PC-3 (cell line): Measurements from ENCODE around the gene ZNF668. TPM values are rescaled to one million over a fixed set of nuclear protein-coding genes. Genes with fewer than 3 reads are reported as not detected.

Source experiments
- ATAC-seq: fragments of 200-7000 bp; cut with Tn5 transposase; 2 replicates; pipeline ENCODE4 v1.9.1; 2020; ENCODE audit warnings: mild to moderate bottlenecking, moderate library complexity
- BruUV-seq: library from RNA; stranded (reverse); fragments of 400-500 nt; replicated peaks from 2 replicates; lab custom pipeline; 2021; lab: Mats Ljungman, UMichigan
- CTCF ChIA-PET: fragments of 300-600 bp; sonication (Branson Sonifier 250); formaldehyde crosslinking; loops from one replicate; lab custom pipeline; 2022; ENCODE audit warnings: antibody characterized with exemption; lab: Charles Lee
- POLR2A ChIA-PET: fragments of 300-600 bp; sonication (Branson Sonifier 250); formaldehyde crosslinking; loops from one replicate; lab custom pipeline; 2022; ENCODE audit warnings: antibody characterized with exemption; ENCODE audit not compliant: unreplicated experiment; lab: Charles Lee
- DNase-seq: peaks from one replicate; pipeline ENCODE4 v3.0.0-alpha.2; 2015
- H2AFZ ChIP-seq: fragments of 300-600 bp; sonication (generic); 2 replicates; pipeline ENCODE4 v1.6.0; 2016; ENCODE audit warnings: antibody characterized with exemption, low read length
- H3F3A ChIP-seq: fragments of 300-600 bp; sonication (generic); one replicate; pipeline ENCODE4 v1.6.0; 2017; ENCODE audit warnings: antibody characterized with exemption, low read length, control low read depth, mild to moderate bottlenecking; ENCODE audit not compliant: unreplicated experiment
- H3K27ac ChIP-seq: fragments of 300-600 bp; sonication (generic); 2 replicates; pipeline ENCODE4 v1.5.1; 2016; ENCODE audit warnings: mild to moderate bottlenecking, low read length
- H3K27me3 ChIP-seq: fragments of 300-600 bp; sonication (generic); 2 replicates; pipeline ENCODE4 v1.6.1; 2016; ENCODE audit warnings: low read length, mixed read lengths
- H3K36me3 ChIP-seq: fragments of 300-600 bp; sonication (generic); 2 replicates; pipeline ENCODE4 v1.6.1; 2016; ENCODE audit warnings: low read depth, mixed run types, low read length, mixed read lengths
- H3K4me1 ChIP-seq: fragments of 300-600 bp; sonication (generic); 2 replicates; pipeline ENCODE4 v1.5.1; 2016; ENCODE audit warnings: low read length; ENCODE audit not compliant: insufficient read depth
- H3K4me2 ChIP-seq: fragments of 300-600 bp; sonication (generic); 2 replicates; pipeline ENCODE4 v1.6.0; 2016; ENCODE audit warnings: low read length
- H3K4me3 ChIP-seq: fragments of 300-600 bp; sonication (generic); 2 replicates; pipeline ENCODE4 v1.5.1; 2016; ENCODE audit warnings: mild to moderate bottlenecking, low read length, mixed read lengths
- H3K79me2 ChIP-seq: fragments of 300-600 bp; sonication (generic); 2 replicates; pipeline ENCODE4 v1.6.1; 2017; ENCODE audit warnings: low read length, mixed read lengths
- H3K9ac ChIP-seq: fragments of 300-600 bp; sonication (generic); 2 replicates; pipeline ENCODE4 v1.6.0; 2016; ENCODE audit warnings: mild to moderate bottlenecking, low read length
- H3K9me2 ChIP-seq: fragments of 300-600 bp; sonication (generic); replicated peaks from 2 replicates; pipeline ENCODE4 v1.6.1; 2016; ENCODE audit warnings: mixed run types, low read length, mixed read lengths
- H3K9me3 ChIP-seq: fragments of 300-600 bp; sonication (generic); 2 replicates; pipeline ENCODE4 v1.6.1; 2016; ENCODE audit warnings: low read length, mixed read lengths
- H4K20me1 ChIP-seq: fragments of 300-600 bp; sonication (generic); 2 replicates; pipeline ENCODE4 v1.6.1; 2016; ENCODE audit warnings: low read length, mixed read lengths
- EZH2 ChIP-seq: fragments of 300-600 bp; sonication (generic); IDR thresholded peaks from one replicate; pipeline ENCODE4 v1.6.1; 2017; ENCODE audit warnings: antibody characterized with exemption, mild to moderate bottlenecking, low read length; ENCODE audit not compliant: unreplicated experiment
- EZH2phosphoT487 ChIP-seq: fragments of 300-600 bp; sonication (generic); IDR thresholded peaks from 2 replicates; pipeline ENCODE4 v1.6.1; 2018; ENCODE audit warnings: mild to moderate bottlenecking, antibody characterized with exemption, low read length, borderline replicate concordance
- intact Hi-C: fragments of 100-400 bp; cut with micrococcal nuclease; formaldehyde crosslinking; loops from 2 replicates; pipeline ENCODE4 v1.9.0; 2023
- total RNA-seq: library from RNA; depleted of rRNA; stranded (reverse); fragments of >200 nt; gene quantifications from 2 replicates; pipeline ENCODE4 v1.2.3, GENCODE V29; 2014
- TF ChIP-seq, protein P1 (sequence below): fragments of 300-600 bp; sonication (generic); conservative IDR thresholded peaks from 2 replicates; pipeline ENCODE4 v1.5.1; 2017; ENCODE audit warnings: antibody characterized with exemption, low read depth, mild to moderate bottlenecking, low read length

Gene ZNF668
- total RNA-seq, 1 experiment from 2014 or later = 15.6 TPM

DNA sequence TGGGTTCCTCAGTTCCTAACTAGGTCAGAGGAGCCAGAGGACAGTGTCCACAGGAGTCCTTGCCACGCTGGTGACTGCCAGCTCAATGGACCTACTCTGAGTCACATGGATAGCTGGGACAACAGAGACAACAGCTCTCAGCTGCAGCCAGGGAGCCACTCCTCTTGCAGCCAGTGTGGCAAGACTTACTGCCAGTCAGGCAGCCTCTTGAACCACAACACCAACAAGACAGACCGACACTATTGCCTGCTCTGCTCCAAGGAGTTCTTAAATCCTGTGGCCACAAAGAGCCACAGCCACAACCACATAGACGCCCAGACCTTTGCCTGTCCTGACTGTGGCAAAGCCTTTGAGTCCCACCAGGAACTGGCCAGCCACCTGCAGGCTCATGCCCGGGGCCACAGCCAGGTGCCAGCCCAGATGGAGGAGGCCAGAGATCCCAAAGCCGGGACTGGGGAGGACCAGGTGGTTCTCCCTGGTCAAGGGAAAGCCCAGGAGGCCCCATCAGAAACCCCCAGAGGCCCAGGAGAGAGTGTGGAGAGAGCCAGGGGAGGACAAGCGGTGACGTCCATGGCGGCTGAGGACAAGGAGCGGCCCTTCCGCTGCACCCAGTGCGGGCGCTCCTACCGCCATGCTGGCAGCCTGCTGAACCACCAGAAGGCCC lies 6.8 kb upstream of the ZNF668 start:
- Histone ChIP-seq H3K4me1 (no peaks in the 10 kb centered on the region), H3K9me2 (no peaks in the 10 kb centered on the region), H3K36me3 (peaks cover 10% of the 10 kb centered on the region), H3K4me3 (no peak overlapping the region), H2AFZ (no peak overlapping the region), H3K9me3 (no peaks in the 10 kb centered on the region), H3K27me3 (no peaks in the 10 kb centered on the region), H3K4me2 (no peak overlapping the region), H3F3A (no peaks in the 10 kb centered on the region), H3K79me2 (peaks cover 10% of the 10 kb centered on the region), H3K27ac (no peak overlapping the region), H4K20me1 (no peaks in the 10 kb centered on the region), H3K9ac (no peak overlapping the region)
- ChIA-PET CTCF (no interaction called here), POLR2A (no interaction called here)
- no peak for DNase-seq
- TF ChIP-seq, protein P1, sequence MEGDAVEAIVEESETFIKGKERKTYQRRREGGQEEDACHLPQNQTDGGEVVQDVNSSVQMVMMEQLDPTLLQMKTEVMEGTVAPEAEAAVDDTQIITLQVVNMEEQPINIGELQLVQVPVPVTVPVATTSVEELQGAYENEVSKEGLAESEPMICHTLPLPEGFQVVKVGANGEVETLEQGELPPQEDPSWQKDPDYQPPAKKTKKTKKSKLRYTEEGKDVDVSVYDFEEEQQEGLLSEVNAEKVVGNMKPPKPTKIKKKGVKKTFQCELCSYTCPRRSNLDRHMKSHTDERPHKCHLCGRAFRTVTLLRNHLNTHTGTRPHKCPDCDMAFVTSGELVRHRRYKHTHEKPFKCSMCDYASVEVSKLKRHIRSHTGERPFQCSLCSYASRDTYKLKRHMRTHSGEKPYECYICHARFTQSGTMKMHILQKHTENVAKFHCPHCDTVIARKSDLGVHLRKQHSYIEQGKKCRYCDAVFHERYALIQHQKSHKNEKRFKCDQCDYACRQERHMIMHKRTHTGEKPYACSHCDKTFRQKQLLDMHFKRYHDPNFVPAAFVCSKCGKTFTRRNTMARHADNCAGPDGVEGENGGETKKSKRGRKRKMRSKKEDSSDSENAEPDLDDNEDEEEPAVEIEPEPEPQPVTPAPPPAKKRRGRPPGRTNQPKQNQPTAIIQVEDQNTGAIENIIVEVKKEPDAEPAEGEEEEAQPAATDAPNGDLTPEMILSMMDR = no peak
- TF ChIP-seq EZH2phosphoT487 (no peak), EZH2 (no peak)
- ATAC-seq = no peak
- intact Hi-C loops = no loop called here
- no TSS peak for BruUV-seq

GRCh38 chr16:31080035-31080629 lies 6.1 kb upstream of the ZNF668 start:
- Histone ChIP-seq H3K4me1 (0 out of 2 replicates have a peak, but pooled peaks cover 1% of the 10 kb centered on the region), H2AFZ (no peak overlapping the region), H3F3A (no peaks in the 10 kb centered on the region), H3K9me3 (no peaks in the 10 kb centered on the region), H4K20me1 (no peaks in the 10 kb centered on the region), H3K36me3 (peaks cover 10% of the 10 kb centered on the region), H3K4me2 (no peak overlapping the region), H3K27me3 (no peaks in the 10 kb centered on the region), H3K79me2 (peaks cover 18% of the 10 kb centered on the region), H3K9ac (no peak overlapping the region), H3K4me3 (no peak overlapping the region), H3K9me2 (no peaks in the 10 kb centered on the region), H3K27ac (no peak overlapping the region)
- DNase-seq (no peak), ATAC-seq (no peak)
- intact Hi-C loops = no loop called here
- no TSS peak for BruUV-seq
- no peak for TF ChIP-seq EZH2phosphoT487
- TF ChIP-seq, protein P1 = no peak
- TF ChIP-seq EZH2 = no peak
- POLR2A ChIA-PET = no interaction called here
- CTCF ChIA-PET = no interaction called here

GRCh38 chr16:31079342-31079944 lies 5.4 kb upstream of the ZNF668 start:
- Histone ChIP-seq H3K79me2 (peaks cover 25% of the 10 kb centered on the region), H3K27ac (no peak overlapping the region), H3F3A (no peaks in the 10 kb centered on the region), H3K4me1 (0 out of 2 replicates have a peak, but pooled peaks cover 6% of the 10 kb centered on the region), H3K4me3 (no peak overlapping the region), H3K9ac (no peak overlapping the region), H2AFZ (no peak overlapping the region), H3K36me3 (peaks cover 10% of the 10 kb centered on the region), H3K4me2 (no peak overlapping the region), H3K27me3 (no peaks in the 10 kb centered on the region), H3K9me2 (no peaks in the 10 kb centered on the region), H3K9me3 (no peaks in the 10 kb centered on the region), H4K20me1 (no peaks in the 10 kb centered on the region)
- ATAC-seq (no peak), DNase-seq (no peak)
- POLR2A ChIA-PET = no interaction called here
- TF ChIP-seq, protein P1 = no peak
- TF ChIP-seq EZH2 (no peak), EZH2phosphoT487 (no peak)
- BruUV-seq = no TSS peak
- intact Hi-C loops = no loop called here
- CTCF ChIA-PET = no interaction called here
